ENCODE measurements around the gene CTBP2.

DNA sequence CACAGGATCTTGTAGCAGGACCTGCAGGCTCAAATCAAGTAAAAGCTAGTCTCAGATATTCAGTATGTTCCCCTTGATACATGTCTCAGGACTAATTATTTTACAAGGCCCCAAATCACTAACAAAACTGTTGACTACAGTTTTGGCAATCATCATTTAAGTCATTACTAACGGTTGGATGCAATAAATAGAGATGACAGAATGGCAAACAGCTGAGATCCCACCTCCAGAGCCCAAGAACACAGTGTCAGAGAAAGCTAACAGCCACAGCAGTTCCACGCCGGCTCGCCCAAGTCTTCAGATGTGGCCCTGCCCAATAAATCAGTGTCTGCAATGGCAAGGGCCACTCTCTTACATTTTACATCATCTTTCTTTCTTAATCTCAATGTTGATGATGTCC lies 87.6 kb downstream of the CTBP2 start:
- TF ChIP-seq, protein P1, sequence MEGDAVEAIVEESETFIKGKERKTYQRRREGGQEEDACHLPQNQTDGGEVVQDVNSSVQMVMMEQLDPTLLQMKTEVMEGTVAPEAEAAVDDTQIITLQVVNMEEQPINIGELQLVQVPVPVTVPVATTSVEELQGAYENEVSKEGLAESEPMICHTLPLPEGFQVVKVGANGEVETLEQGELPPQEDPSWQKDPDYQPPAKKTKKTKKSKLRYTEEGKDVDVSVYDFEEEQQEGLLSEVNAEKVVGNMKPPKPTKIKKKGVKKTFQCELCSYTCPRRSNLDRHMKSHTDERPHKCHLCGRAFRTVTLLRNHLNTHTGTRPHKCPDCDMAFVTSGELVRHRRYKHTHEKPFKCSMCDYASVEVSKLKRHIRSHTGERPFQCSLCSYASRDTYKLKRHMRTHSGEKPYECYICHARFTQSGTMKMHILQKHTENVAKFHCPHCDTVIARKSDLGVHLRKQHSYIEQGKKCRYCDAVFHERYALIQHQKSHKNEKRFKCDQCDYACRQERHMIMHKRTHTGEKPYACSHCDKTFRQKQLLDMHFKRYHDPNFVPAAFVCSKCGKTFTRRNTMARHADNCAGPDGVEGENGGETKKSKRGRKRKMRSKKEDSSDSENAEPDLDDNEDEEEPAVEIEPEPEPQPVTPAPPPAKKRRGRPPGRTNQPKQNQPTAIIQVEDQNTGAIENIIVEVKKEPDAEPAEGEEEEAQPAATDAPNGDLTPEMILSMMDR (IDR thresholded peaks at IDR 0.05): no peak
- no peak for TF ChIP-seq POLR2A (IDR thresholded peaks at IDR 0.05)

All from gastroesophageal sphincter (tissue), 3 donors.